ENCODE results near the gene JCAD. TPM values are rescaled to one million over a fixed set of nuclear protein-coding genes. Genes with fewer than 3 reads are reported as not detected.

Gene JCAD
- total and polyA plus RNA-seq, 2 of the 8 experiments (the other 6 are each of a cell fraction or from before 2014, with no cell fraction given), result 0.56 to 5.2 TPM

DNA sequence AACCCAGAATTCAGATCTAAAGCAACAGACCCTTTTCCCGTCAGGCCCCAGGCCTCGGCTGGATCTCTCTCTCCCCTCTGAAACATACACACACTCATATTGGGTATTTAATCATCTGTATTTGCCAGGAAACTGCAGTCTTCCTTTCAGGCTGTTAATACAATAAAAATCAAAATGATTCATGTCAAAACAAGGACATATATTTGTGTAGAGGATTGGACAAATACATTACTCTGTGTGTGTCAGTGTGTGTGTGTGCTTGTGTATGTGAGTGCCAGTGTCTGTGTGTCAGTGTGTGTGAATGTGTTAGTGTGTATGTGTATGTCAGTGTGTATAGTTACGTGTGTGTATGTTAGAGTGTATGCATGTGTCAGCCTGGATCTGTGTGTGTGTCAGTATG is 90.8 kb downstream of the JCAD start:
- ChIA-PET POLR2A (ENCODE audit: partially characterized antibody) (no interaction called here), CTCF (ENCODE audit: partially characterized antibody) (no interaction called here)
- FAIRE-seq (no peak), DNase-seq (ENCODE audit: low read depth in 1 of 2, low spot score in 2 of 2) (no peak)
- Histone ChIP-seq H3K4me2 (ENCODE audit: insufficient read depth in 1 of 2, low read depth in 2 of 2, low read length in 2 of 2) (no peak overlapping the region), H3K9me3 (ENCODE audit: insufficient read depth in 2 of 2, low read depth in 1 of 2, low read length in 1 of 2) (no peaks in the 10 kb centered on the region), H2AFZ (ENCODE audit: low read length) (0 out of 2 replicates have a peak overlapping the region, but pooled peaks have one; percentile 47), H4K8ac (ENCODE audit: extremely low read depth, insufficient read depth, low read length) (no peak overlapping the region), H3K4me1 (replicated peaks in 1 of 4; ENCODE audit: control insufficient read depth in 3 of 4, insufficient read depth in 4 of 4, low read length in 3 of 4) (no peaks in the 10 kb centered on the region), H3K36me3 (ENCODE audit: control insufficient read depth in 2 of 4, insufficient read depth in 4 of 4, low read length in 3 of 4) (no peaks in the 10 kb centered on the region; a peak in 1 of 8 replicates), H3K23me2 (ENCODE audit: low read depth, low read length) (no peaks in the 10 kb centered on the region; the same call in 1 of the 2 replicates), H2AK5ac (ENCODE audit: low read depth, low read length) (peak overlapping the region; percentile 79; the same call in 1 of the 2 replicates), H3K27me3 (replicated peaks in 1 of 4; ENCODE audit: control insufficient read depth in 3 of 4, extremely low read depth in 1 of 4, insufficient read depth in 3 of 4, low read length in 3 of 4) (no peaks in the 10 kb centered on the region), H2BK15ac (ENCODE audit: low read length) (no peak overlapping the region), H3K23ac (ENCODE audit: insufficient read length) (no peak overlapping the region), H3K18ac (ENCODE audit: extremely low read depth, low read length) (no peak overlapping the region), H3K79me1 (ENCODE audit: low read depth, low read length) (no peaks in the 10 kb centered on the region), H4K91ac (replicated peaks; ENCODE audit: insufficient read length, low read length) (no peak overlapping the region), H3K4ac (replicated peaks; ENCODE audit: insufficient read length, low read depth, low read length) (no peak overlapping the region), H4K20me1 (replicated peaks in 1 of 2; ENCODE audit: control insufficient read depth in 1 of 2, insufficient read depth in 2 of 2, low read length in 2 of 2) (peaks cover 0 to 3% of the 10 kb centered on the region in 2 experiments), H2BK120ac (replicated peaks; ENCODE audit: low read depth, low read length) (no peak overlapping the region), H2BK12ac (ENCODE audit: low read depth, low read length) (no peak overlapping the region), H3K27ac (ENCODE audit: low read depth, low read length) (no peak overlapping the region), H3K56ac (replicated peaks; ENCODE audit: insufficient read length, low read depth, low read length) (no peak overlapping the region), H4K5ac (ENCODE audit: insufficient read length, low read depth, low read length) (no peak overlapping the region), H3K9ac (replicated peaks in 1 of 4; ENCODE audit: extremely low read depth in 1 of 4, low read depth in 3 of 4, low read length in 3 of 4) (no peak overlapping the region), H2BK20ac (ENCODE audit: low read length) (no peak overlapping the region), H2BK5ac (ENCODE audit: low read depth, low read length) (0 out of 2 replicates have a peak overlapping the region, but pooled peaks have one; percentile 2), H3K79me2 (ENCODE audit: control insufficient read depth in 1 of 2, insufficient read depth in 2 of 2, low read length in 2 of 2) (no peaks in the 10 kb centered on the region), H3K14ac (ENCODE audit: insufficient read length) (no peak overlapping the region), H3K4me3 (ENCODE audit: extremely low read depth in 1 of 4, insufficient read depth in 2 of 4, low read depth in 3 of 4, low read length in 4 of 4) (no peak overlapping the region)
- 83% methylated on average over 3 of the region's 3 CpGs; no CpG with 5 or more reads in 1 of the 2 experiments for WGBS, 2 experiments (ENCODE audit: extremely low coverage in 1 of 2, insufficient coverage in 1 of 2, insufficient read length in 1 of 2, insufficient replicate concordance in 2 of 2, low coverage in 1 of 2, low lambda C conversion rate in 2 of 2, missing lambda C conversion rate in 1 of 2)
- no peak for TF ChIP-seq CTCF (IDR thresholded peaks at IDR 0.05; ENCODE audit: control extremely low read depth in 1 of 3, insufficient read depth in 1 of 3, low read depth in 1 of 3, low read length in 3 of 3)
- no peak for TF ChIP-seq SP2 (IDR thresholded peaks at IDR 0.05; ENCODE audit: low read length)
- TF ChIP-seq YY1 (IDR thresholded peaks at IDR 0.05; ENCODE audit: low read depth, low read length), result no peak
- no peak for TF ChIP-seq HDAC6 (IDR thresholded peaks at IDR 0.05; ENCODE audit: low read depth, low read length)
- no peak for TF ChIP-seq EZH2 (IDR thresholded peaks at IDR 0.05; ENCODE audit: low read depth, low read length, severe bottlenecking)
- TF ChIP-seq, protein P1, sequence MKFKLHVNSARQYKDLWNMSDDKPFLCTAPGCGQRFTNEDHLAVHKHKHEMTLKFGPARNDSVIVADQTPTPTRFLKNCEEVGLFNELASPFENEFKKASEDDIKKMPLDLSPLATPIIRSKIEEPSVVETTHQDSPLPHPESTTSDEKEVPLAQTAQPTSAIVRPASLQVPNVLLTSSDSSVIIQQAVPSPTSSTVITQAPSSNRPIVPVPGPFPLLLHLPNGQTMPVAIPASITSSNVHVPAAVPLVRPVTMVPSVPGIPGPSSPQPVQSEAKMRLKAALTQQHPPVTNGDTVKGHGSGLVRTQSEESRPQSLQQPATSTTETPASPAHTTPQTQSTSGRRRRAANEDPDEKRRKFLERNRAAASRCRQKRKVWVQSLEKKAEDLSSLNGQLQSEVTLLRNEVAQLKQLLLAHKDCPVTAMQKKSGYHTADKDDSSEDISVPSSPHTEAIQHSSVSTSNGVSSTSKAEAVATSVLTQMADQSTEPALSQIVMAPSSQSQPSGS (IDR thresholded peaks at IDR 0.05; ENCODE audit: low read length), result no peak
- no peak for TF ChIP-seq SP1 (IDR thresholded peaks at IDR 0.05; ENCODE audit: low read depth, low read length)
- TF ChIP-seq TBP (IDR thresholded peaks at IDR 0.05; ENCODE audit: low read depth, low read length), result no peak
- TF ChIP-seq ZNF274 (IDR thresholded peaks at IDR 0.05; ENCODE audit: borderline replicate concordance, extremely low read depth, low read length), result no peak
- TF ChIP-seq SIN3A (conservative IDR thresholded peaks at IDR 0.05 in 1 of 2, IDR thresholded peaks at IDR 0.05 in 1 of 2; ENCODE audit: low read depth in 1 of 2, low read length in 2 of 2), result no peak
